Measurements from ENCODE around the gene NAGPA. TPM values are rescaled to one million over a fixed set of nuclear protein-coding genes. Genes with fewer than 3 reads are reported as not detected.
"Not testable (repeated sequence)": the region's sequence is repeated elsewhere in the genome, so short reads cannot be mapped to it uniquely, and the experiment has no call there.

The NAGPA gene
- 10 to 100 TPM in 1 of 4 donors, 1 to 10 TPM in 3; 6.0 to 10.0 (median 7.8) TPM for total RNA-seq
- polyA plus RNA-seq: 5.3 TPM
- long read RNA-seq, donor 1, transcript NAGPA-201 (10 exons, 2,202 nt): major isoform, 19 of 35 reads
- long read RNA-seq, donor 1, partial matches to known transcripts: 8 of 35 reads
- long read RNA-seq, donor 1, other reads (novel, unspliced or antisense): 8 of 35 reads
- long read RNA-seq, donor 2, transcript NAGPA-201 (10 exons, 2,202 nt): major isoform, 12 of 29 reads
- long read RNA-seq, donor 2, partial matches to known transcripts: 7 of 29 reads
- long read RNA-seq, donor 2, other reads (novel, unspliced or antisense): 10 of 29 reads
- long read RNA-seq, donor 3, transcript NAGPA-201 (10 exons, 2,202 nt): major isoform, 25 of 53 reads
- long read RNA-seq, donor 3, partial matches to known transcripts: 12 of 53 reads
- long read RNA-seq, donor 3, other reads (novel, unspliced or antisense): 15 of 53 reads
- long read RNA-seq, donor 4, transcript NAGPA-201 (10 exons, 2,202 nt): major isoform, 11 of 22 reads
- long read RNA-seq, donor 4, partial matches to known transcripts: 4 of 22 reads
- long read RNA-seq, donor 4, other reads (novel, unspliced or antisense): 7 of 22 reads

GRCh38 chr16:5033256-5034166, at the start of gene NAGPA:
NAGPA (minus strand) TSS chr16:5033935; CDS start chr16:5033914, 21 bp downstream.
- Histone ChIP-seq H3K4me1 (ENCODE audit: control insufficient read depth, insufficient read depth, low read length) (peaks cover 2% of the 10 kb centered on the region), H3K27me3 (ENCODE audit: control insufficient read depth, insufficient read depth) (no peaks in the 10 kb centered on the region), H3K9me3 (ENCODE audit: control insufficient read depth, low read length) (no peaks in the 10 kb centered on the region), H3K4me3 (ENCODE audit: low read length) (peak within 1 kb of the TSS; percentile 60), H3K27ac (ENCODE audit: low read length) (peak within 1 kb of the TSS; percentile 37)
- DNase-seq: peak; percentile 90 to 97 (median 95)
- peak; percentile 93 to 95 for ATAC-seq
- intact Hi-C loops (cut with DNase I): no loop called here
- WGBS: under 1% methylated on average over 104 of the region's 104 CpGs

- H3K4me3 ChIP-seq (ENCODE audit: low read length); ATAC-seq; H3K4me1 ChIP-seq (ENCODE audit: control insufficient read depth, insufficient read depth, low read length); intact Hi-C loops (cut with DNase I); DNase-seq; H3K27me3 ChIP-seq (ENCODE audit: control insufficient read depth, insufficient read depth); H3K9me3 ChIP-seq (ENCODE audit: control insufficient read depth, low read length); H3K27ac ChIP-seq (ENCODE audit: low read length): not testable (repeated sequence)
- WGBS: 75% methylated on average over 9 of the region's 9 CpGs
Measured at GRCh38 chr16:5080996-5081395, 47.3 kb upstream of the NAGPA start.

- 89% methylated on average over 12 of the region's 12 CpGs for WGBS
- DNase-seq: peak in 1 of 3 donors; percentile 24
Measured at GRCh38 chr16:5080461-5080860, 46.7 kb upstream of the NAGPA start.

GRCh38 chr16:5078626-5079025, 44.9 kb upstream of the NAGPA start:
- no peaks in the 10 kb centered on the region for H3K4me1 ChIP-seq (ENCODE audit: control insufficient read depth, insufficient read depth, low read length)
- no peak for DNase-seq
- ATAC-seq: no peak
- H3K27me3 ChIP-seq (ENCODE audit: control insufficient read depth, insufficient read depth): no peaks in the 10 kb centered on the region
- intact Hi-C loops (cut with DNase I): no loop called here
- no peak overlapping the region for H3K27ac ChIP-seq (ENCODE audit: low read length)
- 97% methylated on average over 17 of the region's 17 CpGs for WGBS
- H3K4me3 ChIP-seq (ENCODE audit: low read length): no peak overlapping the region
- H3K9me3 ChIP-seq (ENCODE audit: control insufficient read depth, low read length): no peaks in the 10 kb centered on the region

More at GRCh38 chr16:5080461-5080860, 46.7 kb upstream of the NAGPA start:
- H3K9me3 ChIP-seq (ENCODE audit: control insufficient read depth, low read length); H3K4me1 ChIP-seq (ENCODE audit: control insufficient read depth, insufficient read depth, low read length); intact Hi-C loops (cut with DNase I); H3K27me3 ChIP-seq (ENCODE audit: control insufficient read depth, insufficient read depth); ATAC-seq; H3K27ac ChIP-seq (ENCODE audit: low read length); H3K4me3 ChIP-seq (ENCODE audit: low read length): not testable (repeated sequence)

- H3K4me1 ChIP-seq (ENCODE audit: control insufficient read depth, insufficient read depth, low read length): no peaks in the 10 kb centered on the region
- H3K27ac ChIP-seq (ENCODE audit: low read length): no peak overlapping the region
- ATAC-seq: no peak
- no peaks in the 10 kb centered on the region for H3K27me3 ChIP-seq (ENCODE audit: control insufficient read depth, insufficient read depth)
- WGBS: 96% methylated on average over 13 of the region's 13 CpGs
- no peak overlapping the region for H3K4me3 ChIP-seq (ENCODE audit: low read length)
- intact Hi-C loops (cut with DNase I): no loop called here
- no peaks in the 10 kb centered on the region for H3K9me3 ChIP-seq (ENCODE audit: control insufficient read depth, low read length)
- no peak for DNase-seq
Measured at GRCh38 chr16:5077304-5077703, 43.6 kb upstream of the NAGPA start.

GRCh38 chr16:5075637-5076036, 41.9 kb upstream of the NAGPA start:
- ATAC-seq: no peak
- H3K9me3 ChIP-seq (ENCODE audit: control insufficient read depth, low read length): no peaks in the 10 kb centered on the region
- H3K27me3 ChIP-seq (ENCODE audit: control insufficient read depth, insufficient read depth): no peaks in the 10 kb centered on the region
- intact Hi-C loops (cut with DNase I): no loop called here
- WGBS: 79% methylated on average over 5 of the region's 5 CpGs
- DNase-seq: no peak
- no peak overlapping the region for H3K4me3 ChIP-seq (ENCODE audit: low read length)
- H3K27ac ChIP-seq (ENCODE audit: low read length): no peak overlapping the region
- no peaks in the 10 kb centered on the region for H3K4me1 ChIP-seq (ENCODE audit: control insufficient read depth, insufficient read depth, low read length)

GRCh38 chr16:5073771-5074170, 40.0 kb upstream of the NAGPA start:
- H3K27me3 ChIP-seq (ENCODE audit: control insufficient read depth, insufficient read depth); DNase-seq; intact Hi-C loops (cut with DNase I); H3K4me1 ChIP-seq (ENCODE audit: control insufficient read depth, insufficient read depth, low read length); H3K9me3 ChIP-seq (ENCODE audit: control insufficient read depth, low read length); H3K27ac ChIP-seq (ENCODE audit: low read length); ATAC-seq; H3K4me3 ChIP-seq (ENCODE audit: low read length): not testable (repeated sequence)
- 92% methylated on average over 15 of the region's 15 CpGs for WGBS

- no peak overlapping the region for H3K4me3 ChIP-seq (ENCODE audit: low read length)
- DNase-seq: no peak
- H3K27me3 ChIP-seq (ENCODE audit: control insufficient read depth, insufficient read depth): no peaks in the 10 kb centered on the region
- ATAC-seq: no peak
- H3K27ac ChIP-seq (ENCODE audit: low read length): no peak overlapping the region
- H3K9me3 ChIP-seq (ENCODE audit: control insufficient read depth, low read length): no peaks in the 10 kb centered on the region
- 79% methylated on average over 2 of the region's 2 CpGs for WGBS
- no peaks in the 10 kb centered on the region for H3K4me1 ChIP-seq (ENCODE audit: control insufficient read depth, insufficient read depth, low read length)
- intact Hi-C loops (cut with DNase I): no loop called here
Measured at GRCh38 chr16:5073279-5073629, 39.5 kb upstream of the NAGPA start.

GRCh38 chr16:5072334-5073278, 38.9 kb upstream of the NAGPA start:
- ATAC-seq (no peak), DNase-seq (no peak)
- intact Hi-C loops (cut with DNase I): no loop called here

GRCh38 chr16:5071681-5072333, 38.1 kb upstream of the NAGPA start, which contains the start of gene ALG1:
ALG1 (plus strand) TSS chr16:5071843; CDS start chr16:5071850, 7 bp downstream.
- intact Hi-C loops (cut with DNase I): no loop called here
- Histone ChIP-seq H3K27me3 (ENCODE audit: control insufficient read depth, insufficient read depth) (no peaks in the 10 kb centered on the region), H3K9me3 (ENCODE audit: control insufficient read depth, low read length) (no peaks in the 10 kb centered on the region), H3K4me3 (ENCODE audit: low read length) (peak within 1 kb of the TSS; percentile 64), H3K4me1 (ENCODE audit: control insufficient read depth, insufficient read depth, low read length) (no peaks in the 10 kb centered on the region), H3K27ac (ENCODE audit: low read length) (peak within 1 kb of the TSS; percentile 81)
- ATAC-seq (peak; percentile 94 to 95), DNase-seq (peak; percentile 92 to 97 (median 97))
- under 1% methylated on average over 53 of the region's 53 CpGs for WGBS

More at GRCh38 chr16:5072334-5073278, 38.9 kb upstream of the NAGPA start:
- H3K4me3 ChIP-seq (ENCODE audit: low read length): peak overlapping the region; percentile 64
- H3K9me3 ChIP-seq (ENCODE audit: control insufficient read depth, low read length): no peaks in the 10 kb centered on the region
- H3K27ac ChIP-seq (ENCODE audit: low read length): peak overlapping the region; percentile 81
- H3K27me3 ChIP-seq (ENCODE audit: control insufficient read depth, insufficient read depth): no peaks in the 10 kb centered on the region
- no peaks in the 10 kb centered on the region for H3K4me1 ChIP-seq (ENCODE audit: control insufficient read depth, insufficient read depth, low read length)
- WGBS: 60% methylated on average over 12 of the region's 12 CpGs

Data from right cardiac atrium (tissue), 5 donors.